SU-DHL-6 (cell line): Measurements from ENCODE around the gene CRKL.

ENCODE experiments used
- H2AFZ ChIP-seq: fragments of 200-600 bp; sonication (generic); 2 replicates; pipeline ENCODE4 v1.6.1; 2014; ENCODE audit warnings: low read depth, mild to moderate bottlenecking, moderate library complexity, mixed read lengths, antibody characterized with exemption, low read length; ENCODE audit not compliant: severe bottlenecking
- H3F3A ChIP-seq: fragments of 200-600 bp; shearing (Covaris generic); 2 replicates; pipeline ENCODE4 v1.6.0; 2016; ENCODE audit warnings: antibody characterized with exemption, mild to moderate bottlenecking; ENCODE audit not compliant: insufficient read depth
- H3K27ac ChIP-seq: fragments of 200-600 bp; sonication (generic); 2 replicates; pipeline ENCODE4 v1.5.1; 2016; ENCODE audit warnings: low read depth, mild to moderate bottlenecking, low read length, moderate library complexity, mixed read lengths
- H3K27me3 ChIP-seq: fragments of 200-600 bp; sonication (generic), shearing (Covaris generic); 2 replicates; pipeline ENCODE4 v1.6.0; 2014; ENCODE audit warnings: mild to moderate bottlenecking, low read length
- H3K36me3 ChIP-seq: fragments of 200-600 bp; sonication (generic); 2 replicates; pipeline ENCODE4 v1.6.1; 2014; ENCODE audit warnings: mild to moderate bottlenecking, low read length, mixed read lengths
- H3K4me2 ChIP-seq: fragments of 300-600, 200-600 bp; shearing (Covaris generic), sonication (generic); 2 replicates; pipeline ENCODE4 v1.6.0; 2014; ENCODE audit warnings: low read length, low read depth, mild to moderate bottlenecking; ENCODE audit not compliant: poor library complexity, severe bottlenecking
- H3K4me3 ChIP-seq: fragments of 200-600 bp; sonication (generic); 2 replicates; pipeline ENCODE4 v1.5.1; 2014; ENCODE audit warnings: antibody characterized with exemption, low read length, mild to moderate bottlenecking, mixed read lengths; ENCODE audit not compliant: insufficient read depth, poor library complexity, severe bottlenecking
- H3K79me2 ChIP-seq: fragments of 200-600 bp; sonication (generic); 2 replicates; pipeline ENCODE4 v1.6.1; 2014; ENCODE audit warnings: mild to moderate bottlenecking, low read length, moderate library complexity; ENCODE audit not compliant: insufficient read depth
- H3K9ac ChIP-seq: fragments of 200-600 bp; sonication (generic); 2 replicates; pipeline ENCODE4 v1.7.0; 2014; ENCODE audit warnings: mild to moderate bottlenecking, low read length
- H3K9me2 ChIP-seq: fragments of 200-600 bp; sonication (generic); replicated peaks from 2 replicates; pipeline ENCODE4 v1.6.1; 2014; ENCODE audit warnings: low read length; ENCODE audit not compliant: insufficient read depth
- H3K9me3 ChIP-seq: fragments of 200-600 bp; sonication (generic); 2 replicates; pipeline ENCODE4 v1.6.1; 2014; ENCODE audit warnings: low read length, mixed read lengths; ENCODE audit not compliant: insufficient read depth
- H4K20me1 ChIP-seq: fragments of 200-600 bp; sonication (generic); 2 replicates; pipeline ENCODE4 v1.6.1; 2014; ENCODE audit warnings: low read depth, mild to moderate bottlenecking, antibody characterized with exemption, low read length, moderate library complexity, mixed read lengths
- CTCF ChIP-seq: fragments of 200-600 bp; sonication (generic); IDR thresholded peaks from one replicate; pipeline ENCODE4 v1.5.1; 2017; ENCODE audit warnings: antibody characterized with exemption, mild to moderate bottlenecking, low read length, moderate library complexity; ENCODE audit not compliant: insufficient read depth, poor library complexity, severe bottlenecking
- EZH2phosphoT487 ChIP-seq: fragments of 200-600 bp; sonication (generic), shearing (Covaris generic); conservative IDR thresholded peaks from 2 replicates; pipeline ENCODE4 v1.6.1; 2018; ENCODE audit warnings: mild to moderate bottlenecking, antibody characterized with exemption, low read length, moderate library complexity, mixed read lengths

The CRKL gene

GRCh38 chr22:20981787-20982562 is 64.8 kb downstream of the CRKL start, which contains the start of gene LZTR1:
LZTR1 (plus strand) TSS chr22:20982297; CDS start chr22:20982372, 75 bp downstream.
- Histone ChIP-seq H3K9ac (peak within 1 kb of the TSS; percentile 81), H3K4me3 (peak within 1 kb of the TSS; percentile 73), H3K27ac (no peak within 1 kb of the TSS), H3F3A (no peaks in the 10 kb centered on the region), H3K9me2 (no peaks in the 10 kb centered on the region), H2AFZ (peak within 1 kb of the TSS; percentile 91), H3K79me2 (no peaks in the 10 kb centered on the region), H4K20me1 (no peaks in the 10 kb centered on the region), H3K4me2 (peak within 1 kb of the TSS; percentile 93), H3K36me3 (no peaks in the 10 kb centered on the region), H3K27me3 (no peaks in the 10 kb centered on the region), H3K9me3 (no peaks in the 10 kb centered on the region)
- TF ChIP-seq EZH2phosphoT487 = no peak
- no peak for TF ChIP-seq CTCF

- Histone ChIP-seq H3K9me2 (no peaks in the 10 kb centered on the region), H2AFZ (peak overlapping the region; percentile 91), H4K20me1 (no peaks in the 10 kb centered on the region), H3K79me2 (no peaks in the 10 kb centered on the region), H3K9me3 (no peaks in the 10 kb centered on the region), H3K36me3 (no peaks in the 10 kb centered on the region), H3K9ac (peak overlapping the region; percentile 81), H3K27ac (no peak overlapping the region), H3F3A (no peaks in the 10 kb centered on the region), H3K27me3 (no peaks in the 10 kb centered on the region), H3K4me3 (peak overlapping the region; percentile 73), H3K4me2 (peak overlapping the region; percentile 93)
- no peak for TF ChIP-seq CTCF
- no peak for TF ChIP-seq EZH2phosphoT487
Observed at GRCh38 chr22:20982563-20982882, 65.3 kb downstream of the CRKL start.

GRCh38 chr22:20983081-20983771 is 66.0 kb downstream of the CRKL start:
- Histone ChIP-seq H3K4me3 (peak overlapping the region; percentile 73), H3K9ac (peak overlapping the region; percentile 81), H3K27me3 (no peaks in the 10 kb centered on the region), H3F3A (no peaks in the 10 kb centered on the region), H4K20me1 (no peaks in the 10 kb centered on the region), H3K9me2 (no peaks in the 10 kb centered on the region), H3K27ac (no peak overlapping the region), H3K9me3 (no peaks in the 10 kb centered on the region), H2AFZ (no peak overlapping the region), H3K36me3 (no peaks in the 10 kb centered on the region), H3K4me2 (peak overlapping the region; percentile 93), H3K79me2 (no peaks in the 10 kb centered on the region)
- no peak for TF ChIP-seq EZH2phosphoT487
- TF ChIP-seq CTCF = no peak
